Liver (tissue), 3 donors: Measurements from ENCODE around the gene TNFAIP1.

Experiments
- EGR1 ChIP-seq, 2 donors: IDR thresholded peaks; 2 replicates each; pipeline ENCODE4 v1.6.1; 2016 to 2018; ENCODE audit warnings: antibody characterized with exemption in 2 of 2, low read depth in 2 of 2
- GABPA ChIP-seq, 2 donors: IDR thresholded peaks in 1 of 2; conservative IDR thresholded peaks in 1 of 2; 2 replicates each; pipeline ENCODE4 v1.6.1; 2016; ENCODE audit warnings: antibody characterized with exemption in 2 of 2, mild to moderate bottlenecking in 1 of 2, moderate library complexity in 1 of 2
- HNF4G ChIP-seq: IDR thresholded peaks from 2 replicates; pipeline ENCODE4 v1.6.1; 2016; ENCODE audit warnings: antibody characterized with exemption
- JUND ChIP-seq, 2 donors: IDR thresholded peaks; 2 replicates each; pipeline ENCODE4 v1.6.1; 2016; ENCODE audit warnings: antibody characterized with exemption in 2 of 2
- NR2F2 ChIP-seq: IDR thresholded peaks from 2 replicates; pipeline ENCODE4 v1.6.1; 2016; ENCODE audit warnings: antibody characterized with exemption
- RAD21 ChIP-seq, 2 donors: IDR thresholded peaks; 2 replicates each; pipeline ENCODE4 v1.6.1; 2016; ENCODE audit warnings: antibody characterized with exemption in 2 of 2, mild to moderate bottlenecking in 2 of 2
- SP1 ChIP-seq: IDR thresholded peaks from 2 replicates; pipeline ENCODE4 v1.6.1; 2018; ENCODE audit warnings: antibody characterized with exemption, mild to moderate bottlenecking
- TAF1 ChIP-seq: conservative IDR thresholded peaks from 2 replicates; pipeline ENCODE4 v1.6.1; 2016; ENCODE audit warnings: antibody characterized with exemption, mild to moderate bottlenecking
- YY1 ChIP-seq: IDR thresholded peaks from 2 replicates; pipeline ENCODE4 v1.6.1; 2016; ENCODE audit warnings: antibody characterized with exemption, mild to moderate bottlenecking
- TF ChIP-seq, protein P1 (sequence below): fragments of 150-350 bp; IDR thresholded peaks from 2 replicates; pipeline ENCODE4 v1.5.1; 2017; ENCODE audit warnings: improper control_type of control experiment, low read depth, low read length; ENCODE audit not compliant: missing input control
- TF ChIP-seq, protein P2 (sequence below): IDR thresholded peaks from 2 replicates; pipeline ENCODE4 v1.6.1; 2016; ENCODE audit warnings: antibody characterized with exemption
- TF ChIP-seq, protein P3 (sequence below): IDR thresholded peaks from 2 replicates; pipeline ENCODE4 v1.6.1; 2016; ENCODE audit warnings: antibody characterized with exemption, mild to moderate bottlenecking
- TF ChIP-seq, protein P4 (sequence below): IDR thresholded peaks from 2 replicates; pipeline ENCODE4 v1.6.1; 2016; ENCODE audit warnings: antibody characterized with exemption
- donor health status: healthy.
- donor health status: healthy.

DNA sequence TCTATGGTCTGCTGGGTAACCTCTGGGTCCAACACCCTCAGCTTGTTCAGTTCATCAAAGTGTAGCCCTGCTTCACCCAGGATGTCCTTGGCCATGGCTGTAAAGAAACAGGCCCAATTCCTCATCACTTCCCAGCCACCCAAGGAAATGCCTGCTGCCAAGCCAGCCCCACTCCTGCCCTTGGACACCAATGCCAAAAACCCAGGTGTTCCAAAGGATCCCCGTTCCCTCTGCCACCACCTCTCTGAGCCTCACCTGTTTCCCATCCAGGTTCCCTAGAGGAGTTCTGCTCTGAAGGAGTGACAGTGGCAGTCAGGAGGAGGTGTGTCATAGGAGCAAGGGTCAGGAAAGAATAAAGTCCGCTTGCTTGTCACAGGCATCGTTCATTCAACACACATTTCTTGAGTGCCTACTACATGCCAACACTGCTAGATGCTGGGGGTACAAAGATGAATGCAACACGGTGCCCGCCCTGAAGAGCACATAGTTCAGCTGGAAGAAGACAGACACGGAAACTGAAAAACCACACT is 3.6 kb upstream of the TNFAIP1 start:
- TF ChIP-seq, protein P1, sequence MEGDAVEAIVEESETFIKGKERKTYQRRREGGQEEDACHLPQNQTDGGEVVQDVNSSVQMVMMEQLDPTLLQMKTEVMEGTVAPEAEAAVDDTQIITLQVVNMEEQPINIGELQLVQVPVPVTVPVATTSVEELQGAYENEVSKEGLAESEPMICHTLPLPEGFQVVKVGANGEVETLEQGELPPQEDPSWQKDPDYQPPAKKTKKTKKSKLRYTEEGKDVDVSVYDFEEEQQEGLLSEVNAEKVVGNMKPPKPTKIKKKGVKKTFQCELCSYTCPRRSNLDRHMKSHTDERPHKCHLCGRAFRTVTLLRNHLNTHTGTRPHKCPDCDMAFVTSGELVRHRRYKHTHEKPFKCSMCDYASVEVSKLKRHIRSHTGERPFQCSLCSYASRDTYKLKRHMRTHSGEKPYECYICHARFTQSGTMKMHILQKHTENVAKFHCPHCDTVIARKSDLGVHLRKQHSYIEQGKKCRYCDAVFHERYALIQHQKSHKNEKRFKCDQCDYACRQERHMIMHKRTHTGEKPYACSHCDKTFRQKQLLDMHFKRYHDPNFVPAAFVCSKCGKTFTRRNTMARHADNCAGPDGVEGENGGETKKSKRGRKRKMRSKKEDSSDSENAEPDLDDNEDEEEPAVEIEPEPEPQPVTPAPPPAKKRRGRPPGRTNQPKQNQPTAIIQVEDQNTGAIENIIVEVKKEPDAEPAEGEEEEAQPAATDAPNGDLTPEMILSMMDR = no peak
- TF ChIP-seq YY1 (no peak), JUND (IDR thresholded peaks at IDR 0.05) (no peak), GABPA (IDR thresholded peaks at IDR 0.05 in 1 of 2, conservative IDR thresholded peaks at IDR 0.05 in 1 of 2) (no peak), SP1 (no peak), EGR1 (IDR thresholded peaks at IDR 0.05; ENCODE audit: low read depth in 2 of 2) (no peak), TAF1 (no peak), HNF4G (no peak), RAD21 (IDR thresholded peaks at IDR 0.05) (no peak), NR2F2 (no peak)
- TF ChIP-seq, protein P2, sequence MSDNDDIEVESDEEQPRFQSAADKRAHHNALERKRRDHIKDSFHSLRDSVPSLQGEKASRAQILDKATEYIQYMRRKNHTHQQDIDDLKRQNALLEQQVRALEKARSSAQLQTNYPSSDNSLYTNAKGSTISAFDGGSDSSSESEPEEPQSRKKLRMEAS = no peak
- TF ChIP-seq, protein P3, sequence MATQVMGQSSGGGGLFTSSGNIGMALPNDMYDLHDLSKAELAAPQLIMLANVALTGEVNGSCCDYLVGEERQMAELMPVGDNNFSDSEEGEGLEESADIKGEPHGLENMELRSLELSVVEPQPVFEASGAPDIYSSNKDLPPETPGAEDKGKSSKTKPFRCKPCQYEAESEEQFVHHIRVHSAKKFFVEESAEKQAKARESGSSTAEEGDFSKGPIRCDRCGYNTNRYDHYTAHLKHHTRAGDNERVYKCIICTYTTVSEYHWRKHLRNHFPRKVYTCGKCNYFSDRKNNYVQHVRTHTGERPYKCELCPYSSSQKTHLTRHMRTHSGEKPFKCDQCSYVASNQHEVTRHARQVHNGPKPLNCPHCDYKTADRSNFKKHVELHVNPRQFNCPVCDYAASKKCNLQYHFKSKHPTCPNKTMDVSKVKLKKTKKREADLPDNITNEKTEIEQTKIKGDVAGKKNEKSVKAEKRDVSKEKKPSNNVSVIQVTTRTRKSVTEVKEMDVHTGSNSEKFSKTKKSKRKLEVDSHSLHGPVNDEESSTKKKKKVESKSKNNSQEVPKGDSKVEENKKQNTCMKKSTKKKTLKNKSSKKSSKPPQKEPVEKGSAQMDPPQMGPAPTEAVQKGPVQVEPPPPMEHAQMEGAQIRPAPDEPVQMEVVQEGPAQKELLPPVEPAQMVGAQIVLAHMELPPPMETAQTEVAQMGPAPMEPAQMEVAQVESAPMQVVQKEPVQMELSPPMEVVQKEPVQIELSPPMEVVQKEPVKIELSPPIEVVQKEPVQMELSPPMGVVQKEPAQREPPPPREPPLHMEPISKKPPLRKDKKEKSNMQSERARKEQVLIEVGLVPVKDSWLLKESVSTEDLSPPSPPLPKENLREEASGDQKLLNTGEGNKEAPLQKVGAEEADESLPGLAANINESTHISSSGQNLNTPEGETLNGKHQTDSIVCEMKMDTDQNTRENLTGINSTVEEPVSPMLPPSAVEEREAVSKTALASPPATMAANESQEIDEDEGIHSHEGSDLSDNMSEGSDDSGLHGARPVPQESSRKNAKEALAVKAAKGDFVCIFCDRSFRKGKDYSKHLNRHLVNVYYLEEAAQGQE = no peak
- TF ChIP-seq, protein P4, sequence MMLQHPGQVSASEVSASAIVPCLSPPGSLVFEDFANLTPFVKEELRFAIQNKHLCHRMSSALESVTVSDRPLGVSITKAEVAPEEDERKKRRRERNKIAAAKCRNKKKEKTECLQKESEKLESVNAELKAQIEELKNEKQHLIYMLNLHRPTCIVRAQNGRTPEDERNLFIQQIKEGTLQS = no peak
